ENCODE data around the gene FBXO42.
"Not testable (repeated sequence)": the region's sequence is repeated elsewhere in the genome, so short reads cannot be mapped to it uniquely, and the experiment has no call there.

The FBXO42 gene

GRCh38 chr1:16371725-16372124, 19.4 kb upstream of the FBXO42 start:
- peak; percentile 64 for DNase-seq

GRCh38 chr1:16369821-16370220, 17.5 kb upstream of the FBXO42 start:
- no peak for DNase-seq

GRCh38 chr1:16367968-16368890, 15.9 kb upstream of the FBXO42 start:
- DNase-seq = no peak

- peak; percentile 86 for DNase-seq
Measured at GRCh38 chr1:16367258-16367967, 15.1 kb upstream of the FBXO42 start.

- DNase-seq = peak; percentile 99
Measured at GRCh38 chr1:16366722-16367257, 14.5 kb upstream of the FBXO42 start, which contains the start of gene SZRD1. Gene SZRD1, plus strand, starts transcription at chr1:16367242. Its CDS starts 16 bp downstream, at chr1:16367258.

- not testable (repeated sequence) for DNase-seq
Measured at GRCh38 chr1:16365146-16365498, 12.8 kb upstream of the FBXO42 start.

- DNase-seq = no peak
Measured at GRCh38 chr1:16356867-16357266, 4.6 kb upstream of the FBXO42 start.

- no peak for DNase-seq
Measured at GRCh38 chr1:16354619-16355018, 2.3 kb upstream of the FBXO42 start.

- peak; percentile 23 for DNase-seq
Measured at GRCh38 chr1:16352842-16353535, 709 bp upstream of the FBXO42 start.

- DNase-seq = no peak
Measured at GRCh38 chr1:16351456-16351993, 755 bp downstream of the FBXO42 start.

- no peak for DNase-seq
Measured at GRCh38 chr1:16349847-16350406, 2.4 kb downstream of the FBXO42 start.

GRCh38 chr1:16348414-16349182, 3.7 kb downstream of the FBXO42 start:
- DNase-seq = no peak

- DNase-seq = not testable (repeated sequence)
Measured at GRCh38 chr1:16343276-16343675, 9.0 kb downstream of the FBXO42 start.

GRCh38 chr1:16342331-16343062, 9.8 kb downstream of the FBXO42 start:
- no peak for DNase-seq

GRCh38 chr1:16340673-16341072, 11.6 kb downstream of the FBXO42 start:
- DNase-seq = no peak

GRCh38 chr1:16338961-16339360, 13.3 kb downstream of the FBXO42 start:
- no peak for DNase-seq

- DNase-seq = no peak
Measured at GRCh38 chr1:16334655-16335340, 17.5 kb downstream of the FBXO42 start.

- no peak for DNase-seq
Measured at GRCh38 chr1:16326833-16327404, 25.4 kb downstream of the FBXO42 start.

GRCh38 chr1:16324456-16324890, 27.8 kb downstream of the FBXO42 start:
- no peak for DNase-seq
